ENCODE measurements around the gene KCNN3. TPM values are rescaled to one million over a fixed set of nuclear protein-coding genes. Genes with fewer than 3 reads are reported as not detected.
A peak's percentile ranks its signal among the peaks of the same experiment; 100 is the strongest.

Gene KCNN3
- total RNA-seq, 2 experiments from 2014 or later: 0.02 to 0.14 TPM

GRCh38 chr1:154791292-154792166 lies 78.6 kb downstream of the KCNN3 start:
- Mint-ChIP-seq H3K4me1 (ENCODE audit: low read depth) (peaks cover 30% of the 10 kb centered on the region), H3K27me3 (peaks cover 3% of the 10 kb centered on the region), H3K27ac (peak overlapping the region; percentile 88), H3K9me3 (no peaks in the 10 kb centered on the region), H3K4me3 (peak overlapping the region; percentile 50), H3K36me3 (no peaks in the 10 kb centered on the region)
- intact Hi-C loops (cut with micrococcal nuclease): loop anchor here (1.0 kb wide), 2 partner anchors 32 to 54 kb away; no protein-coding TSS in a partner anchor
- ChIA-PET CTCF (interaction anchor here (0.9 to 1.5 kb wide), 12 partner anchors 10 to 312 kb away, joined by 3 to 9 read pairs (median 4); no protein-coding TSS in a partner anchor), POLR2A (interaction anchor here (0.7 to 1.3 kb wide), 2 partner anchors 33 to 91 kb away, joined by 3 to 6 read pairs; no protein-coding TSS in a partner anchor)
- DNase-seq: peak; percentile 89

- H3K27ac Mint-ChIP-seq: no peak overlapping the region
- no peaks in the 10 kb centered on the region for H3K36me3 Mint-ChIP-seq
- H3K27me3 Mint-ChIP-seq: peaks cover 3% of the 10 kb centered on the region
- H3K4me1 Mint-ChIP-seq (ENCODE audit: low read depth): peaks cover 53% of the 10 kb centered on the region
- H3K4me3 Mint-ChIP-seq: no peak overlapping the region
- no peaks in the 10 kb centered on the region for H3K9me3 Mint-ChIP-seq
- no peak for DNase-seq
- CTCF ChIA-PET: interaction anchor here (1.0 to 2.3 kb wide), 4 partner anchors 28 to 229 kb away, joined by 3 to 5 read pairs (median 4); no protein-coding TSS in a partner anchor
- intact Hi-C loops (cut with micrococcal nuclease): no loop called here
- POLR2A ChIA-PET: no interaction called here
Observed at GRCh38 chr1:154788886-154789285, 81.2 kb downstream of the KCNN3 start.

GRCh38 chr1:154788110-154788870 lies 81.8 kb downstream of the KCNN3 start:
- Mint-ChIP-seq H3K27me3 (no peaks in the 10 kb centered on the region), H3K36me3 (no peaks in the 10 kb centered on the region), H3K4me1 (ENCODE audit: low read depth) (peaks cover 59% of the 10 kb centered on the region), H3K9me3 (no peaks in the 10 kb centered on the region), H3K27ac (no peak overlapping the region), H3K4me3 (no peak overlapping the region)
- intact Hi-C loops (cut with micrococcal nuclease): no loop called here
- no peak for DNase-seq
- ChIA-PET POLR2A (no interaction called here), CTCF (interaction anchor here (1.6 to 2.3 kb wide), 2 partner anchors 28 to 229 kb away, joined by 3 to 5 read pairs; no protein-coding TSS in a partner anchor)

- DNase-seq: no peak
- Mint-ChIP-seq H3K4me1 (ENCODE audit: low read depth) (peaks cover 49% of the 10 kb centered on the region), H3K9me3 (no peaks in the 10 kb centered on the region), H3K27ac (no peak overlapping the region), H3K36me3 (no peaks in the 10 kb centered on the region), H3K4me3 (no peak overlapping the region), H3K27me3 (no peaks in the 10 kb centered on the region)
- intact Hi-C loops (cut with micrococcal nuclease): no loop called here
- ChIA-PET POLR2A (interaction anchor here (0.7 to 1.5 kb wide), 2 partner anchors 11 to 13 kb away, joined by 3 to 4 read pairs; no protein-coding TSS in a partner anchor), CTCF (interaction anchor here (0.6 to 1.1 kb wide), 2 partner anchors 64 to 117 kb away, joined by 3 read pairs; no protein-coding TSS in a partner anchor)
Observed at GRCh38 chr1:154786804-154787570, 83.1 kb downstream of the KCNN3 start.

- DNase-seq: peak; percentile 78
- Mint-ChIP-seq H3K27ac (peak overlapping the region; percentile 86), H3K9me3 (no peaks in the 10 kb centered on the region), H3K36me3 (no peaks in the 10 kb centered on the region), H3K4me3 (peak overlapping the region; percentile 49), H3K27me3 (no peaks in the 10 kb centered on the region), H3K4me1 (ENCODE audit: low read depth) (peaks cover 31% of the 10 kb centered on the region)
- intact Hi-C loops (cut with micrococcal nuclease): loop anchor here (1.0 to 2.0 kb wide), 4 partner anchors 25 to 152 kb away; partner anchors contain the start of gene PMVK
- CTCF ChIA-PET: interaction anchor here (0.5 to 2.1 kb wide), 3 partner anchors 9 to 24 kb away, joined by 3 to 8 read pairs (median 3); no protein-coding TSS in a partner anchor
- POLR2A ChIA-PET: interaction anchor here (0.9 to 1.5 kb wide), 3 partner anchors 15 to 40 kb away, joined by 3 to 4 read pairs (median 4); no protein-coding TSS in a partner anchor
Observed at GRCh38 chr1:154784924-154785531, 85.1 kb downstream of the KCNN3 start.

- peaks cover 31% of the 10 kb centered on the region for H3K4me1 Mint-ChIP-seq (ENCODE audit: low read depth)
- no peak for DNase-seq
- peaks cover 2% of the 10 kb centered on the region for H3K9me3 Mint-ChIP-seq
- ChIA-PET POLR2A (interaction anchor here (1.0 kb wide), 1 partner anchor 40 kb away, joined by 3 read pairs; no protein-coding TSS in a partner anchor), CTCF (interaction anchor here (1.0 to 2.1 kb wide), 2 partner anchors 24 kb away, joined by 3 to 8 read pairs; no protein-coding TSS in a partner anchor)
- peak overlapping the region; percentile 86 for H3K27ac Mint-ChIP-seq
- no peaks in the 10 kb centered on the region for H3K27me3 Mint-ChIP-seq
- H3K36me3 Mint-ChIP-seq: no peaks in the 10 kb centered on the region
- no peak overlapping the region for H3K4me3 Mint-ChIP-seq
- intact Hi-C loops (cut with micrococcal nuclease): loop anchor here (2.0 kb wide), 2 partner anchors 78 to 152 kb away; partner anchors contain the start of gene PMVK
Observed at GRCh38 chr1:154784416-154784815, 85.7 kb downstream of the KCNN3 start.

- CTCF ChIA-PET: interaction anchor here (1.0 to 2.1 kb wide), 2 partner anchors 23 to 24 kb away, joined by 3 to 8 read pairs; no protein-coding TSS in a partner anchor
- Mint-ChIP-seq H3K36me3 (peaks cover under 1% of the 10 kb centered on the region), H3K27me3 (no peaks in the 10 kb centered on the region), H3K4me3 (no peak overlapping the region), H3K4me1 (ENCODE audit: low read depth) (peaks cover 31% of the 10 kb centered on the region), H3K9me3 (peaks cover 5% of the 10 kb centered on the region), H3K27ac (peak overlapping the region; percentile 86)
- intact Hi-C loops (cut with micrococcal nuclease): loop anchor here (2.0 kb wide), 2 partner anchors 79 to 153 kb away; partner anchors contain the start of gene PMVK
- POLR2A ChIA-PET: interaction anchor here (0.8 to 1.0 kb wide), 2 partner anchors 23 to 39 kb away, joined by 3 read pairs; no protein-coding TSS in a partner anchor
- no peak for DNase-seq
Observed at GRCh38 chr1:154783976-154784375, 86.1 kb downstream of the KCNN3 start.

- intact Hi-C loops (cut with micrococcal nuclease): no loop called here
- DNase-seq: no peak
- ChIA-PET CTCF (interaction anchor here (1.0 kb wide), 1 partner anchor 98 kb away, joined by 3 read pairs; no protein-coding TSS in a partner anchor), POLR2A (no interaction called here)
- Mint-ChIP-seq H3K4me3 (no peak overlapping the region), H3K27me3 (no peaks in the 10 kb centered on the region), H3K4me1 (ENCODE audit: low read depth) (peaks cover 27% of the 10 kb centered on the region), H3K36me3 (peaks cover 4% of the 10 kb centered on the region), H3K27ac (no peak overlapping the region), H3K9me3 (peaks cover 8% of the 10 kb centered on the region)
Observed at GRCh38 chr1:154780541-154780940, 89.5 kb downstream of the KCNN3 start.

GRCh38 chr1:154779551-154780189 lies 90.4 kb downstream of the KCNN3 start:
- no peak for DNase-seq
- CTCF ChIA-PET: interaction anchor here (1.0 kb wide), 1 partner anchor 99 kb away, joined by 3 read pairs; no protein-coding TSS in a partner anchor
- POLR2A ChIA-PET: interaction anchor here (0.7 kb wide), 1 partner anchor 79 kb away, joined by 3 read pairs; no protein-coding TSS in a partner anchor
- Mint-ChIP-seq H3K36me3 (peaks cover 4% of the 10 kb centered on the region), H3K27me3 (no peaks in the 10 kb centered on the region), H3K9me3 (peaks cover 8% of the 10 kb centered on the region), H3K27ac (no peak overlapping the region), H3K4me1 (ENCODE audit: low read depth) (peaks cover 19% of the 10 kb centered on the region), H3K4me3 (no peak overlapping the region)
- intact Hi-C loops (cut with micrococcal nuclease): no loop called here

- H3K4me3 Mint-ChIP-seq: no peak overlapping the region
- intact Hi-C loops (cut with micrococcal nuclease): no loop called here
- ChIA-PET CTCF (no interaction called here), POLR2A (no interaction called here)
- DNase-seq: no peak
- H3K27me3 Mint-ChIP-seq: no peaks in the 10 kb centered on the region
- H3K27ac Mint-ChIP-seq: no peak overlapping the region
- H3K4me1 Mint-ChIP-seq (ENCODE audit: low read depth): peaks cover 12% of the 10 kb centered on the region
- H3K36me3 Mint-ChIP-seq: peaks cover 4% of the 10 kb centered on the region
- peaks cover 8% of the 10 kb centered on the region for H3K9me3 Mint-ChIP-seq
Observed at GRCh38 chr1:154778944-154779343, 91.1 kb downstream of the KCNN3 start.

All from activated CD4-positive, alpha-beta memory T cell treated with anti-CD3 and anti-CD28 coated beads for 36 hours (primary cell).